HepG2 (cell line): Measurements from ENCODE around the gene ELFN1. TPM values are rescaled to one million over a fixed set of nuclear protein-coding genes. Genes with fewer than 3 reads are reported as not detected.
A peak's percentile ranks its signal among the peaks of the same experiment; 100 is the strongest.

Experiments
- ATAC-seq: fragments of 200-7000 bp; cut with Tn5 transposase; 3 replicates; pipeline ENCODE4 v1.9.1; 2020; ENCODE audit warnings: mild to moderate bottlenecking, moderate library complexity
- BruUV-seq: library from RNA; stranded (reverse); fragments of 400-500 nt; replicated peaks from 2 replicates; lab custom pipeline; 2021; lab: Mats Ljungman, UMichigan
- CTCF ChIA-PET: fragments of 300-600 bp; formaldehyde crosslinking; extraction: SDS; loops from one replicate; lab custom pipeline; 2021; ENCODE audit warnings: low total read pairs, inconsistent platforms, low intra/inter-chr PET ratio; lab: Yijun Ruan, JAX
- POLR2A ChIA-PET: fragments of 350-600 bp; sonication (Branson Sonifier 250); formaldehyde crosslinking; loops from one replicate; lab custom pipeline; 2020; ENCODE audit warnings: antibody characterized with exemption, inconsistent platforms; lab: Yijun Ruan, JAX
- DNase-seq: peaks from one replicate; pipeline ENCODE4 v3.0.0-alpha.2; 2015; ENCODE audit warnings: low spot score
- FAIRE-seq: peaks from 3 replicates; lab custom pipeline; 2011; peaks lifted over from hg19 to GRCh38; lab: Jason Lieb, UNC
- H2AFZ ChIP-seq: one replicate; pipeline ENCODE4 v1.6.1; 2011; ENCODE audit warnings: low read length, inconsistent platforms
- H3K27ac ChIP-seq: fragments of 300-600 bp; 3 replicates; pipeline ENCODE4 v1.8.0; 2011; ENCODE audit warnings: mixed run types, mild to moderate bottlenecking, mixed read lengths, low read length, inconsistent platforms; ENCODE audit not compliant: insufficient read depth; ENCODE audit errors: extremely low read length
- H3K27me3 ChIP-seq, 2 experiments: fragments of 200-600 bp in 1 of 2; 2 replicates in 1 of 2; 3 replicates in 1 of 2; pipeline versions ENCODE4 v1.6.0 to v1.8.0; 2011; ENCODE audit warnings: low read length in 2 of 2, mild to moderate bottlenecking in 2 of 2, moderate library complexity in 2 of 2, inconsistent platforms in 1 of 2; ENCODE audit not compliant: insufficient read depth in 2 of 2, control insufficient read depth in 1 of 2
- H3K36me3 ChIP-seq, 2 experiments: fragments of 200-600 bp in 1 of 2; replicated peaks in 1 of 2; 2 replicates in 1 of 2; 3 replicates in 1 of 2; pipeline versions ENCODE4 v1.5.1 to v1.8.0; 2011; ENCODE audit warnings: low read length in 2 of 2, inconsistent platforms in 1 of 2; ENCODE audit not compliant: insufficient read depth in 2 of 2, control insufficient read depth in 1 of 2
- H3K4me1 ChIP-seq: 2 replicates; pipeline ENCODE4 v1.5.1; 2012; ENCODE audit warnings: low read length, inconsistent platforms; ENCODE audit not compliant: insufficient read depth
- H3K4me2 ChIP-seq: 2 replicates; pipeline ENCODE4 v1.6.0; 2011; ENCODE audit warnings: low read depth, low read length, inconsistent platforms
- H3K4me3 ChIP-seq, 3 experiments: fragments of 200-600 bp in 1 of 3; sonication (generic), shearing (Covaris generic) in 1 of 3; replicated peaks in 1 of 3; 2 replicates each; pipeline ENCODE4 v1.5.1; 2011 to 2016; ENCODE audit warnings: low read length in 3 of 3, inconsistent platforms in 2 of 3, low read depth in 2 of 3, mild to moderate bottlenecking in 2 of 3, control low read depth in 1 of 3, mixed read lengths in 1 of 3; ENCODE audit not compliant: insufficient read depth in 1 of 3
- H3K79me2 ChIP-seq: one replicate; pipeline ENCODE4 v1.6.1; 2011; ENCODE audit warnings: low read length, inconsistent platforms; ENCODE audit not compliant: insufficient read depth
- H3K9ac ChIP-seq: 2 replicates; pipeline ENCODE4 v1.6.0; 2011; ENCODE audit warnings: mild to moderate bottlenecking, low read depth, low read length, inconsistent platforms; ENCODE audit not compliant: insufficient read depth
- H3K9me3 ChIP-seq: 2 replicates; pipeline ENCODE4 v1.5.1; 2012; ENCODE audit warnings: mild to moderate bottlenecking, low read length
- H4K20me1 ChIP-seq: 2 replicates; pipeline ENCODE4 v1.6.0; 2011; ENCODE audit warnings: inconsistent platforms, mild to moderate bottlenecking, low read length, moderate library complexity; ENCODE audit not compliant: insufficient read depth
- E2F2 ChIP-seq: sonication (generic); formaldehyde crosslinking; IDR thresholded peaks from 2 replicates; pipeline ENCODE4 v1.4.0; 2020; ENCODE audit warnings: missing genetic modification reagents, borderline replicate concordance
- HMGA1 ChIP-seq: sonication (generic); formaldehyde crosslinking; conservative IDR thresholded peaks from 2 replicates; pipeline ENCODE4 v1.4.0; 2020; ENCODE audit warnings: missing genetic modification reagents
- MLX ChIP-seq: IDR thresholded peaks from 2 replicates; pipeline ENCODE4 v1.6.1; 2016
- MTERF4 ChIP-seq: sonication (generic); formaldehyde crosslinking; IDR thresholded peaks from 2 replicates; pipeline ENCODE4 v1.8.0; 2023; ENCODE audit warnings: mild to moderate bottlenecking, missing genetic modification reagents
- TIGD3 ChIP-seq: sonication (generic); formaldehyde crosslinking; IDR thresholded peaks from 2 replicates; pipeline ENCODE4 v1.5.1; 2020; ENCODE audit warnings: mild to moderate bottlenecking, missing genetic modification reagents, borderline replicate concordance
- ZNF629 ChIP-seq: sonication (generic); formaldehyde crosslinking; conservative IDR thresholded peaks from 2 replicates; pipeline ENCODE4 v1.5.0; 2020; ENCODE audit warnings: missing genetic modification reagents
- ZNF777 ChIP-seq: sonication (generic); formaldehyde crosslinking; IDR thresholded peaks from 2 replicates; pipeline ENCODE4 v1.4.0; 2020; ENCODE audit warnings: missing genetic modification reagents
- WGBS: methylation state at CpG from one replicate; pipeline ENCODE4 v1.1.6; 2017; ENCODE audit warnings: low lambda C conversion rate; 5-methylcytosine and 5-hydroxymethylcytosine counted together
- in situ Hi-C: cut with HindIII; loops from 2 replicates; pipeline ENCODE4 v1.10.0; 2017; ENCODE audit warnings: low pct_unique_long_range_greater_than_20kb; ENCODE audit not compliant: extremely low pct_ligation_motif_present
- intact Hi-C: fragments of 100-400 bp; cut with micrococcal nuclease; formaldehyde crosslinking; loops from one replicate; pipeline ENCODE4 v1.10.0; 2022; ENCODE audit not compliant: unreplicated experiment
- polyA plus RNA-seq, 8 experiments: library from polyadenylated mRNA; depleted of rRNA in 3 of 8; stranded (reverse) in 7 of 8; unstranded in 1 of 8; fragments of >200 nt; fragmentation: Illumina TruSeq in 4 of 8; extraction: Trizol in 4 of 8; gene quantifications; 2 replicates each; pipeline versions ENCODE4 v1.2.1 to v1.2.3, GENCODE V29; 2011 to 2016; ENCODE audit warnings: low read depth in 4 of 8, missing spikeins in 1 of 8, mixed read lengths in 1 of 8; ENCODE audit not compliant: insufficient read depth in 1 of 8
- total RNA-seq, 5 experiments: library from RNA; depleted of rRNA; stranded (reverse); fragments of >200 nt; fragmentation: Illumina TruSeq; extraction: Trizol; gene quantifications; 2 replicates each; pipeline ENCODE4 v1.2.3, GENCODE V29; 2016; ENCODE audit warnings: low read depth in 1 of 5
- TF ChIP-seq, protein P1 (sequence below), 2 experiments: sonication (generic) in 1 of 2; formaldehyde crosslinking in 1 of 2; IDR thresholded peaks; 2 replicates each; pipeline versions ENCODE4 v1.5.1 to v1.6.1; 2011 to 2020; ENCODE audit warnings: borderline replicate concordance in 1 of 2, low read depth in 1 of 2, low read length in 1 of 2, mild to moderate bottlenecking in 1 of 2, missing genetic modification reagents in 1 of 2, moderate library complexity in 1 of 2

ELFN1 gene
- total and polyA plus RNA-seq, 2 of the 13 experiments (the other 11 are each of a cell fraction or from before 2014, with no cell fraction given) = 0.13 to 0.18 TPM

DNA sequence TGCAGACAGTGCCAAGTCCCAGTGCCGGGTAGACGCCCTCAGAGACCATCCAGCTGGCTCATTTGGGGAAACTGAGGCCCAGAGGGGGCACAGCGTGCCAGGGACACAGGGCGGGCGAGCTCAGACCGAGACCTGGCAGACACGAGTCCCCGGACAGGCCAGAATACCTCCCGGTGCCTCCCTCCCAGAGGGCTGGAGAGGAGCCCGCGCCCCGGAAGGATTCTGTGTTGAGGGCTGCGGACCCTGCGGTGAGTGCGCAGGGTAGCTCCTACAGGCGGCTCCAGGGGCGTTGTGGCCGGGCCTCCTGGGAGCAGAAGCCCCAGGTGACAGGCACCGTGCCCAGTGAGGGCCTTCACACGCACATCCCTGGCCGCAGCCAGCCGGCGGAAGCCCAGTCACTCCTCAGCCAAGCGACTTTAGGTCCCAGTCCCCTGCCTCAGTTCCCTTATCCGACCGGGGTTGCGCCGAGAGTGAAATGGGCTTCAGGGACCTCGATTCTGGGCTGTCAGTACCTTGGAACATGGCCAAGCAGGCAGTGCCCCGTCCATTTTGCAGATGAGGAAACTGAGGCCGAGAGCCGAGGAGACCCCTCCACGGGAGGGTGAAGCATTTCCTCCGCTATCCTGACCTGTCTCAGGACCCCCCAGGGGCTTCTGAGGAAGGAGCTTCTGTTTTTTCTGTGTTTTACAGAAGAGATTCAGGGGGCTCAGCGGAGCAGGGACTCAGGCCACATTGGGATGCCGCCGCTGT, 73.6 kb downstream of the ELFN1 start:
- POLR2A ChIA-PET = interaction anchor here (0.6 kb wide), 1 partner anchor 65 kb away, joined by 3 read pairs; no protein-coding TSS in a partner anchor
- H3K4me1 ChIP-seq = peaks cover 28% of the 10 kb centered on the region
- BruUV-seq = no TSS peak

GRCh38 chr7:1744296-1745017, 74.4 kb downstream of the ELFN1 start:
- BruUV-seq = no TSS peak
- in situ Hi-C loops = no loop called here
- H3K4me2 ChIP-seq = no peak overlapping the region
- 85% methylated on average over 18 of the region's 56 CpGs for WGBS
- H3K36me3 ChIP-seq = no peaks in the 10 kb centered on the region
- H3K4me1 ChIP-seq = peaks cover 36% of the 10 kb centered on the region
- FAIRE-seq (no peak), ATAC-seq (no peak), DNase-seq (no peak)
- H3K27me3 ChIP-seq = peaks cover 4 to 24% of the 10 kb centered on the region in 2 experiments; a peak in 3 of 5 replicates
- no peaks in the 10 kb centered on the region for H3K79me2 ChIP-seq
- no peak overlapping the region for H3K27ac ChIP-seq
- no peak overlapping the region for H2AFZ ChIP-seq
- intact Hi-C loops = no loop called here
- no peak overlapping the region for H3K9ac ChIP-seq
- POLR2A ChIA-PET = no interaction called here
- no peaks in the 10 kb centered on the region for H3K9me3 ChIP-seq
- CTCF ChIA-PET = no interaction called here
- H4K20me1 ChIP-seq = no peaks in the 10 kb centered on the region
- H3K4me3 ChIP-seq = no peak overlapping the region
- no peak for TF ChIP-seq HMGA1
- TF ChIP-seq MLX (CRISPR knock-in tag) = no peak
- TF ChIP-seq, protein P1, sequence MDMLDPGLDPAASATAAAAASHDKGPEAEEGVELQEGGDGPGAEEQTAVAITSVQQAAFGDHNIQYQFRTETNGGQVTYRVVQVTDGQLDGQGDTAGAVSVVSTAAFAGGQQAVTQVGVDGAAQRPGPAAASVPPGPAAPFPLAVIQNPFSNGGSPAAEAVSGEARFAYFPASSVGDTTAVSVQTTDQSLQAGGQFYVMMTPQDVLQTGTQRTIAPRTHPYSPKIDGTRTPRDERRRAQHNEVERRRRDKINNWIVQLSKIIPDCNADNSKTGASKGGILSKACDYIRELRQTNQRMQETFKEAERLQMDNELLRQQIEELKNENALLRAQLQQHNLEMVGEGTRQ (IDR thresholded peaks at IDR 0.05; ENCODE audit: low read depth, low read length) = no peak
- TF ChIP-seq, protein P1 (CRISPR knock-in tag; IDR thresholded peaks at IDR 0.05; ENCODE audit: borderline replicate concordance) = no peak
- TF ChIP-seq E2F2 = no peak
- TF ChIP-seq MTERF4 (CRISPR knock-in tag) = no peak
- no peak for TF ChIP-seq TIGD3

More for the DNA sequence above, 73.6 kb downstream of the ELFN1 start:
- in situ Hi-C loops (no loop called here), intact Hi-C loops (no loop called here)
- no peaks in the 10 kb centered on the region for H3K36me3 ChIP-seq
- no peaks in the 10 kb centered on the region for H4K20me1 ChIP-seq
- H3K9ac ChIP-seq = no peak overlapping the region
- peaks cover 2 to 17% of the 10 kb centered on the region in 2 experiments; a peak in 3 of 5 replicates for H3K27me3 ChIP-seq
- no peaks in the 10 kb centered on the region for H3K79me2 ChIP-seq
- H3K4me3 ChIP-seq = no peak overlapping the region; a peak in 1 of 6 replicates
- peak overlapping the region; percentile 73; the same call in 1 of the 2 replicates for H3K4me2 ChIP-seq
- ATAC-seq (no peak), DNase-seq (no peak), FAIRE-seq (no peak)
- WGBS = 90% methylated on average over 8 of the region's 37 CpGs
- H2AFZ ChIP-seq = no peak overlapping the region
- no peak for TF ChIP-seq ZNF777 (CRISPR knock-in tag)
- peak; percentile 67 for TF ChIP-seq ZNF629 (CRISPR knock-in tag)
- H3K27ac ChIP-seq = no peak overlapping the region
- no peaks in the 10 kb centered on the region for H3K9me3 ChIP-seq
- CTCF ChIA-PET = no interaction called here
